CD14-positive monocyte (primary cell): ENCODE results near the gene P2RY6. TPM values are rescaled to one million over a fixed set of nuclear protein-coding genes. Genes with fewer than 3 reads are reported as not detected.

Experiments used
- DNase-seq, 3 donors: peaks; one replicate each; pipeline ENCODE4 v3.0.0-alpha.2; 2011 to 2022
- H2AFZ ChIP-seq: 2 replicates; pipeline ENCODE4 v1.6.0; 2012; ENCODE audit warnings: mild to moderate bottlenecking, low read depth, low read length, inconsistent platforms; ENCODE audit not compliant: insufficient read depth, poor library complexity, severe bottlenecking
- H3K27ac ChIP-seq, 2 donors: 1 replicate in 1 of 2; 2 replicates in 1 of 2; pipeline ENCODE4 v1.5.1; 2012 to 2013; ENCODE audit warnings: low read length in 2 of 2, control low read depth in 1 of 2, inconsistent platforms in 1 of 2, low read depth in 1 of 2, mild to moderate bottlenecking in 1 of 2
- H3K27me3 ChIP-seq, 2 donors: one replicate each; pipeline versions ENCODE4 v1.6.0 to v1.6.1; 2011 to 2013; ENCODE audit warnings: low read length in 2 of 2; ENCODE audit not compliant: control insufficient read depth in 2 of 2, insufficient read depth in 2 of 2
- H3K36me3 ChIP-seq, 2 donors: replicated peaks in 1 of 2; 1 replicate in 1 of 2; 2 replicates in 1 of 2; pipeline versions ENCODE4 v1.5.1 to v1.6.1; 2012 to 2013; ENCODE audit warnings: low read length in 2 of 2, control low read depth in 1 of 2, inconsistent platforms in 1 of 2, mild to moderate bottlenecking in 1 of 2; ENCODE audit not compliant: insufficient read depth in 2 of 2, control insufficient read depth in 1 of 2
- H3K4me1 ChIP-seq, 2 donors: 1 replicate in 1 of 2; 2 replicates in 1 of 2; pipeline versions ENCODE4 v1.5.1 to v1.6.1; 2012 to 2013; ENCODE audit warnings: low read length in 2 of 2, control low read depth in 1 of 2, inconsistent platforms in 1 of 2, mild to moderate bottlenecking in 1 of 2, moderate library complexity in 1 of 2; ENCODE audit not compliant: insufficient read depth in 2 of 2, control insufficient read depth in 1 of 2
- H3K4me2 ChIP-seq: replicated peaks from 2 replicates; pipeline ENCODE3; 2012; ENCODE audit warnings: low read length, moderate library complexity, mild to moderate bottlenecking; ENCODE audit not compliant: poor library complexity, severe bottlenecking; ENCODE audit errors: extremely low read depth
- H3K4me3 ChIP-seq, 3 experiments: fragments of 200-600 bp in 1 of 3; sonication (generic) in 1 of 3; replicated peaks in 1 of 3; 1 replicate in 2 of 3; 2 replicates in 1 of 3; pipeline ENCODE4 v1.5.1; 2011 to 2013; ENCODE audit warnings: low read length in 3 of 3, mild to moderate bottlenecking in 3 of 3, control low read depth in 2 of 3, low read depth in 2 of 3, inconsistent platforms in 1 of 3, moderate library complexity in 1 of 3
- H3K79me2 ChIP-seq: 2 replicates; pipeline ENCODE4 v1.6.0; 2012; ENCODE audit warnings: mild to moderate bottlenecking, control low read depth, inconsistent platforms, low read length, moderate library complexity; ENCODE audit not compliant: insufficient read depth
- H3K9ac ChIP-seq: 2 replicates; pipeline ENCODE4 v1.6.0; 2017; ENCODE audit warnings: low read length, mild to moderate bottlenecking; ENCODE audit not compliant: insufficient read depth, poor library complexity, severe bottlenecking
- H3K9me3 ChIP-seq, 2 donors: replicated peaks in 1 of 2; 1 replicate in 1 of 2; 2 replicates in 1 of 2; pipeline versions ENCODE4 v1.5.1 to v1.6.1; 2012 to 2013; ENCODE audit warnings: low read length in 2 of 2, control low read depth in 1 of 2; ENCODE audit not compliant: control insufficient read depth in 1 of 2, insufficient read depth in 1 of 2
- H4K20me1 ChIP-seq: 2 replicates; pipeline ENCODE4 v1.6.0; 2012; ENCODE audit warnings: mild to moderate bottlenecking, low read length, control low read depth, moderate library complexity; ENCODE audit not compliant: insufficient read depth
- H3K27ac Mint-ChIP-seq, 7 donors: one replicate each; pipeline ENCODE4 v1.8.0; 2020; ENCODE audit warnings: mild to moderate bottlenecking in 7 of 7, mixed read lengths in 7 of 7, moderate library complexity in 6 of 7, inconsistent platforms in 2 of 7
- H3K27me3 Mint-ChIP-seq, 3 donors: one replicate each; pipeline ENCODE4 v1.8.0; 2021 to 2022; ENCODE audit warnings: low read depth in 3 of 3, mild to moderate bottlenecking in 3 of 3, mixed read lengths in 3 of 3, moderate library complexity in 3 of 3, inconsistent platforms in 1 of 3
- H3K36me3 Mint-ChIP-seq, 2 donors: one replicate each; pipeline ENCODE4 v1.8.0; 2020; ENCODE audit warnings: mixed read lengths in 2 of 2, inconsistent platforms in 1 of 2, mild to moderate bottlenecking in 1 of 2
- H3K4me1 Mint-ChIP-seq: one replicate; pipeline ENCODE4 v1.8.0; 2020; ENCODE audit warnings: mild to moderate bottlenecking, mixed read lengths
- H3K4me3 Mint-ChIP-seq, 2 donors: one replicate each; pipeline ENCODE4 v1.8.0; 2020; ENCODE audit warnings: mild to moderate bottlenecking in 2 of 2, mixed read lengths in 2 of 2, moderate library complexity in 1 of 2
- H3K9me3 Mint-ChIP-seq, 7 donors: one replicate each; pipeline ENCODE4 v1.8.0; 2020 to 2022; ENCODE audit warnings: mixed read lengths in 7 of 7, mild to moderate bottlenecking in 6 of 7, moderate library complexity in 6 of 7, inconsistent platforms in 2 of 7
- CTCF ChIP-seq: fragments of 200-600 bp; IDR thresholded peaks from one replicate; pipeline ENCODE4 v1.8.0; 2022; ENCODE audit warnings: antibody characterized with exemption, mild to moderate bottlenecking
- WGBS: methylation state at CpG from one replicate; pipeline ENCODE4 v1.1.5; 2013; ENCODE audit warnings: missing lambda C conversion rate; ENCODE audit not compliant: insufficient coverage; 5-methylcytosine and 5-hydroxymethylcytosine counted together
- intact Hi-C, 2 donors: fragments of 100-400 bp; cut with micrococcal nuclease; formaldehyde crosslinking; loops; one replicate each; pipeline versions ENCODE4 v1.15.0 to v1.15.1; 2023
- polyA plus RNA-seq, 3 donors: library from polyadenylated mRNA; depleted of rRNA in 1 of 3; unstranded in 2 of 3; stranded (reverse) in 1 of 3; fragments of 300-500 nt in 2 of 3; fragments of >200 nt in 1 of 3; fragmentation: Illumina TruSeq in 2 of 3; gene quantifications; 1 replicate in 2 of 3; 2 replicates in 1 of 3; pipeline ENCODE4 v1.2.3, GENCODE V29; 2012 to 2021

The P2RY6 gene
- polyA plus RNA-seq, 3 donors: 1.7 to 5.1 (median 1.8) TPM

GRCh38 chr11:73226297-73227006 lies 45.7 kb upstream of the P2RY6 start:
- Histone ChIP-seq H3K9ac (no peak overlapping the region), H3K27ac (peak overlapping the region in 1 of 2 donors; percentile 60), H3K27me3 (no peaks in the 10 kb centered on the region), H3K79me2 (peaks cover 96% of the 10 kb centered on the region), H3K36me3 (peaks cover 36 to 53% of the 10 kb centered on the region in 2 donors), H3K9me3 (no peaks in the 10 kb centered on the region), H3K4me1 (peaks cover 32 to 33% of the 10 kb centered on the region in 2 donors), H2AFZ (no peak overlapping the region), H4K20me1 (peaks cover 85% of the 10 kb centered on the region), H3K4me3 (no peak overlapping the region), H3K4me2 (no peak overlapping the region)
- 92% methylated on average over 2 of the region's 8 CpGs for WGBS
- no peaks in the 10 kb centered on the region for H3K9me3 Mint-ChIP-seq
- H3K27ac Mint-ChIP-seq: peak overlapping the region in 2 of 7 donors; percentile 21 to 53
- H3K27me3 Mint-ChIP-seq: no peaks in the 10 kb centered on the region
- no peak for TF ChIP-seq CTCF
- peaks cover 59 to 79% of the 10 kb centered on the region in 2 donors for H3K36me3 Mint-ChIP-seq
- no peak overlapping the region for H3K4me3 Mint-ChIP-seq
- H3K4me1 Mint-ChIP-seq: peaks cover 50% of the 10 kb centered on the region
- DNase-seq: no peak
- intact Hi-C loops: no loop called here

- Histone ChIP-seq H3K4me3 (no peak overlapping the region), H4K20me1 (peaks cover 73% of the 10 kb centered on the region), H3K9ac (no peak overlapping the region), H3K36me3 (peaks cover 40 to 64% of the 10 kb centered on the region in 2 donors), H2AFZ (no peak overlapping the region), H3K9me3 (no peaks in the 10 kb centered on the region), H3K27ac (peak overlapping the region in 1 of 2 donors; percentile 18), H3K4me1 (peaks cover 20 to 21% of the 10 kb centered on the region in 2 donors), H3K79me2 (peaks cover 90% of the 10 kb centered on the region), H3K27me3 (no peaks in the 10 kb centered on the region), H3K4me2 (no peak overlapping the region)
- H3K27ac Mint-ChIP-seq: peak overlapping the region in 4 of 7 donors; percentile 43 to 79 (median 56)
- H3K27me3 Mint-ChIP-seq: no peaks in the 10 kb centered on the region
- no peaks in the 10 kb centered on the region for H3K9me3 Mint-ChIP-seq
- no peak for TF ChIP-seq CTCF
- H3K36me3 Mint-ChIP-seq: peaks cover 59 to 77% of the 10 kb centered on the region in 2 donors
- peaks cover 37% of the 10 kb centered on the region for H3K4me1 Mint-ChIP-seq
- intact Hi-C loops: no loop called here
- H3K4me3 Mint-ChIP-seq: no peak overlapping the region
- 95% methylated on average over 3 of the region's 12 CpGs for WGBS
- no peak for DNase-seq
Measured at GRCh38 chr11:73227571-73228211, 44.4 kb upstream of the P2RY6 start.
